NT2/D1 (cell line): ENCODE results near the gene JMJD4.

Source experiments
- SUZ12 ChIP-seq: IDR thresholded peaks from 2 replicates; pipeline ENCODE4 v1.6.1; 2011; ENCODE audit not compliant: insufficient read length, insufficient read depth; ENCODE audit errors: extremely low read depth
- YY1 ChIP-seq: IDR thresholded peaks from 2 replicates; pipeline ENCODE4 v1.6.1; 2011; ENCODE audit not compliant: insufficient read length, insufficient read depth
- ZNF274 ChIP-seq: IDR thresholded peaks from 2 replicates; pipeline ENCODE4 v1.6.1; 2011; ENCODE audit warnings: mild to moderate bottlenecking, low read depth, low read length

- TF ChIP-seq ZNF274 (no peak), YY1 (no peak), SUZ12 (no peak)
These were observed 35.7 kb upstream of the JMJD4 start for GRCh38 chr1:227770812-227771211.
